H1 (cell line): ENCODE results near the gene ODF2L.

Experiments used
- ASH2L ChIP-seq: fragments of 200-600, 300-600 bp; sonication (generic); IDR thresholded peaks from one replicate; pipeline ENCODE4 v1.7.1; 2017; ENCODE audit warnings: low read length
- CTCF ChIP-seq, 3 experiments: IDR thresholded peaks; 1 replicate in 2 of 3; 2 replicates in 1 of 3; pipeline versions ENCODE4 v1.5.1 to v1.6.1; 2011; ENCODE audit warnings: low read length in 3 of 3, mild to moderate bottlenecking in 3 of 3, inconsistent platforms in 2 of 3, low read depth in 1 of 3, moderate library complexity in 1 of 3; ENCODE audit not compliant: insufficient read depth in 1 of 3; ENCODE audit errors: control extremely low read depth in 1 of 3
- E2F6 ChIP-seq: IDR thresholded peaks from 2 replicates; pipeline ENCODE4 v1.6.1; 2012; ENCODE audit warnings: inconsistent platforms
- EP300 ChIP-seq, 2 experiments: IDR thresholded peaks; 1 replicate in 1 of 2; 2 replicates in 1 of 2; pipeline ENCODE4 v1.6.1; 2011 to 2012; ENCODE audit warnings: low read depth in 2 of 2, low read length in 2 of 2, mild to moderate bottlenecking in 2 of 2, borderline replicate concordance in 1 of 2, inconsistent platforms in 1 of 2, moderate library complexity in 1 of 2
- GTF2F1 ChIP-seq: IDR thresholded peaks from 2 replicates; pipeline ENCODE4 v1.6.1; 2012; ENCODE audit warnings: low read depth, low read length, improper control_type of control experiment, borderline replicate concordance
- JUND ChIP-seq: IDR thresholded peaks from 2 replicates; pipeline ENCODE4 v1.6.1; 2011; ENCODE audit warnings: mild to moderate bottlenecking, improper control_type of control experiment, low read length
- MAFK ChIP-seq: IDR thresholded peaks from 2 replicates; pipeline ENCODE4 v1.6.1; 2012; ENCODE audit warnings: low read depth, mild to moderate bottlenecking, improper control_type of control experiment, low read length
- PHF8 ChIP-seq: fragments of 200-600 bp; sonication (generic); conservative IDR thresholded peaks from 2 replicates; pipeline ENCODE4 v1.7.1; 2012; ENCODE audit warnings: low read depth, mild to moderate bottlenecking, inconsistent platforms, low read length, moderate library complexity
- POLR2AphosphoS5 ChIP-seq: IDR thresholded peaks from 2 replicates; pipeline ENCODE4 v1.6.1; 2011; ENCODE audit warnings: low read depth, low read length
- RNF2 ChIP-seq: fragments of 200-900, 300-1000 bp; sonication (generic); IDR thresholded peaks from 2 replicates; pipeline ENCODE4 v1.7.1; 2016; ENCODE audit warnings: borderline replicate concordance, low read depth, mild to moderate bottlenecking, antibody characterized with exemption, low read length; ENCODE audit not compliant: poor library complexity, severe bottlenecking; ENCODE audit errors: missing control alignments
- SP2 ChIP-seq: IDR thresholded peaks from 2 replicates; pipeline ENCODE4 v1.6.1; 2012; ENCODE audit warnings: mild to moderate bottlenecking, low read length, inconsistent platforms

GRCh38 chr1:86389307-86389706 is 6.8 kb downstream of the ODF2L start:
- TF ChIP-seq GTF2F1 = no peak
- no peak for TF ChIP-seq POLR2AphosphoS5
- TF ChIP-seq E2F6 = no peak
- no peak for TF ChIP-seq JUND
- no peak for TF ChIP-seq CTCF (IDR thresholded peaks at IDR 0.05; ENCODE audit: control extremely low read depth in 1 of 3, insufficient read depth in 1 of 3, low read depth in 1 of 3, low read length in 3 of 3)
- TF ChIP-seq SP2 = no peak
- TF ChIP-seq RNF2 = no peak
- no peak for TF ChIP-seq ASH2L
- TF ChIP-seq MAFK = no peak
- no peak for TF ChIP-seq PHF8
- TF ChIP-seq EP300 (IDR thresholded peaks at IDR 0.05; ENCODE audit: borderline replicate concordance in 1 of 2, low read depth in 2 of 2, low read length in 2 of 2) = no peak
